K562 (cell line): ENCODE results near the gene GLYATL3. TPM values are rescaled to one million over a fixed set of nuclear protein-coding genes. Genes with fewer than 3 reads are reported as not detected.

Experiments used
- ATAC-seq: fragments of 200-7000 bp; cut with Tn5 transposase; 3 replicates; pipeline ENCODE4 v1.9.1; 2020; ENCODE audit warnings: moderate library complexity
- BruUV-seq: library from RNA; stranded (reverse); fragments of 400-500 nt; replicated peaks from 2 replicates; lab custom pipeline; 2021; lab: Mats Ljungman, UMichigan
- CTCF ChIA-PET: fragments of 300-600 bp; formaldehyde crosslinking; extraction: SDS; loops from one replicate; lab custom pipeline; 2021; ENCODE audit warnings: low intra/inter-chr PET ratio; lab: Yijun Ruan, JAX
- POLR2A ChIA-PET: fragments of 300-600, 350-650 bp; sonication (Branson Sonifier 250); formaldehyde crosslinking; extraction: SDS; loops from one replicate; lab custom pipeline; 2021; ENCODE audit warnings: antibody characterized with exemption, inconsistent platforms; lab: Yijun Ruan, JAX
- DNase-seq, 4 experiments: peaks; one replicate each; pipeline versions ENCODE4 v3.0.0 to v3.0.0-alpha.2; 2011 to 2018; ENCODE audit warnings: low spot score in 3 of 4, mixed read lengths in 3 of 4; ENCODE audit errors: extremely low read depth in 1 of 4
- FAIRE-seq: peaks from 2 replicates; lab custom pipeline; 2011; peaks lifted over from hg19 to GRCh38; lab: Jason Lieb, UNC
- H2AFZ ChIP-seq: 2 replicates; pipeline ENCODE4 v1.6.0; 2011; ENCODE audit warnings: low read depth, low read length, control low read depth, inconsistent platforms
- H3K27ac ChIP-seq: fragments of 200-600 bp; 3 replicates; pipeline ENCODE4 v1.8.0; 2011; ENCODE audit warnings: low read depth, mild to moderate bottlenecking, control low read depth, inconsistent platforms, low read length, moderate library complexity, mixed read lengths; ENCODE audit errors: extremely low read depth
- H3K27me3 ChIP-seq, 2 experiments: fragments of 300-600 bp in 1 of 2; 2 replicates in 1 of 2; 3 replicates in 1 of 2; pipeline versions ENCODE4 v1.6.0 to v1.8.0; 2011; ENCODE audit warnings: inconsistent platforms in 2 of 2, low read length in 2 of 2, mild to moderate bottlenecking in 1 of 2, mixed read lengths in 1 of 2, moderate library complexity in 1 of 2; ENCODE audit not compliant: control insufficient read depth in 2 of 2, insufficient read depth in 2 of 2
- H3K36me3 ChIP-seq: fragments of 300-600 bp; 3 replicates; pipeline ENCODE4 v1.8.0; 2011; ENCODE audit warnings: mild to moderate bottlenecking, low read length, inconsistent platforms; ENCODE audit not compliant: control insufficient read depth, insufficient read depth
- H3K4me1 ChIP-seq, 2 experiments: fragments of 200-600 bp in 1 of 2; replicated peaks in 1 of 2; 2 replicates in 1 of 2; 3 replicates in 1 of 2; pipeline versions ENCODE4 v1.5.1 to v1.8.0; 2011; ENCODE audit warnings: inconsistent platforms in 2 of 2, low read length in 2 of 2, mild to moderate bottlenecking in 1 of 2, mixed read lengths in 1 of 2, moderate library complexity in 1 of 2; ENCODE audit not compliant: control insufficient read depth in 2 of 2, insufficient read depth in 2 of 2
- H3K4me2 ChIP-seq: 2 replicates; pipeline ENCODE4 v1.6.1; 2011; ENCODE audit warnings: low read length, control low read depth, inconsistent platforms, mixed read lengths; ENCODE audit not compliant: insufficient read depth
- H3K4me3 ChIP-seq: fragments of 200-600 bp; sonication (generic), shearing (Covaris generic); 2 replicates; pipeline ENCODE4 v1.5.1; 2016; ENCODE audit warnings: control low read depth, inconsistent platforms
- H3K79me2 ChIP-seq: fragments of 200-600 bp; 3 replicates; pipeline ENCODE4 v1.8.0; 2011; ENCODE audit warnings: low read length, inconsistent platforms; ENCODE audit not compliant: control insufficient read depth, insufficient read depth
- H3K9ac ChIP-seq, 2 experiments: 2 replicates each; pipeline versions ENCODE4 v1.6.0 to v1.6.1; 2011; ENCODE audit warnings: low read depth in 2 of 2, low read length in 2 of 2, control low read depth in 1 of 2, inconsistent platforms in 1 of 2, mild to moderate bottlenecking in 1 of 2, mixed read lengths in 1 of 2; ENCODE audit not compliant: insufficient read depth in 1 of 2
- H3K9me1 ChIP-seq: one replicate; pipeline ENCODE4 v1.6.0; 2011; ENCODE audit warnings: inconsistent platforms, mild to moderate bottlenecking, low read length, moderate library complexity; ENCODE audit not compliant: control insufficient read depth, insufficient read depth
- H3K9me3 ChIP-seq: replicated peaks from 2 replicates; pipeline ENCODE4 v1.5.1; 2011; ENCODE audit warnings: low read depth, low read length, inconsistent platforms; ENCODE audit not compliant: control insufficient read depth, insufficient read depth
- H4K20me1 ChIP-seq: replicated peaks from 2 replicates; pipeline ENCODE4 v1.6.1; 2011; ENCODE audit warnings: low read length, inconsistent platforms, mixed read lengths; ENCODE audit not compliant: control insufficient read depth, insufficient read depth
- ATF3 ChIP-seq, 2 experiments: fragments of 450-650 bp in 1 of 2; sonication (generic) in 1 of 2; formaldehyde crosslinking in 1 of 2; IDR thresholded peaks in 1 of 2; conservative IDR thresholded peaks in 1 of 2; 2 replicates each; pipeline versions ENCODE4 v1.6.1 to v1.8.1; 2016 to 2023; ENCODE audit warnings: mild to moderate bottlenecking in 2 of 2, moderate library complexity in 2 of 2, inconsistent platforms in 1 of 2, missing genetic modification reagents in 1 of 2
- ZNF316 ChIP-seq: fragments of 450-650 bp; IDR thresholded peaks from 2 replicates; pipeline ENCODE4 v1.6.1; 2016
- WGBS: fragments of 100-300 bp; shearing (Covaris generic); methylation state at CpG from one replicate; pipeline ENCODE4 v1.1.6; 2016; ENCODE audit warnings: low coverage, mixed read lengths; ENCODE audit not compliant: insufficient coverage; ENCODE audit errors: missing lambda C conversion rate; 5-methylcytosine and 5-hydroxymethylcytosine counted together
- in situ Hi-C: fragments of 300-500 bp; cut with MboI; formaldehyde crosslinking; loops from 4 replicates; pipeline ENCODE4 v1.15.0; 2018; ENCODE audit warnings: inconsistent platforms, mixed read lengths
- intact Hi-C: fragments of 100-400 bp; cut with micrococcal nuclease; formaldehyde crosslinking; loops from 2 replicates; pipeline ENCODE4 v1.14.2; 2022
- polyA plus RNA-seq, 8 experiments: library from polyadenylated mRNA; depleted of rRNA in 4 of 8; stranded (reverse) in 5 of 8; unstranded in 3 of 8; fragments of >200 nt; fragmentation: Nextera tagmentation in 2 of 8; fragmentation: Illumina TruSeq in 1 of 8; extraction: Ambion mirVana in 2 of 8; extraction: Trizol in 1 of 8; gene quantifications; 2 replicates each; pipeline versions ENCODE4 v1.2.1 to v1.2.3, GENCODE V29; 2011 to 2014; ENCODE audit warnings: inconsistent platforms in 1 of 8, missing spikeins in 1 of 8
- total RNA-seq, 7 experiments: library from RNA; depleted of rRNA in 6 of 7; stranded (reverse); fragments of >200 nt in 6 of 7; fragmentation: Illumina TruSeq in 2 of 7; extraction: Trizol in 2 of 7; gene quantifications; 2 replicates each; pipeline versions ENCODE4 v1.2.1 to v1.2.3, GENCODE V29; 2011 to 2021; ENCODE audit warnings: low replicate concordance in 1 of 7
- TF ChIP-seq, protein P1 (sequence below): fragments of 250-450 bp; sonication (Bioruptor Pico); IDR thresholded peaks from 2 replicates; pipeline ENCODE4 v1.5.0; 2021

The GLYATL3 gene
- total and polyA plus RNA-seq, 9 of the 15 experiments (the other 6 are each of a cell fraction or from before 2014, with no cell fraction given): not detected

GRCh38 chr6:49516147-49516505 lies 16.4 kb downstream of the GLYATL3 start:
- Histone ChIP-seq H4K20me1 (no peaks in the 10 kb centered on the region), H3K79me2 (no peaks in the 10 kb centered on the region), H3K9me3 (no peaks in the 10 kb centered on the region), H3K9me1 (no peaks in the 10 kb centered on the region), H3K27me3 (no peaks in the 10 kb centered on the region), H3K4me2 (no peak overlapping the region), H3K4me3 (no peak overlapping the region), H3K27ac (no peak overlapping the region), H2AFZ (peak overlapping the region; percentile 46), H3K4me1 (no peaks in the 10 kb centered on the region), H3K36me3 (no peaks in the 10 kb centered on the region), H3K9ac (no peak overlapping the region)
- DNase-seq: no peak
- intact Hi-C loops: no loop called here
- in situ Hi-C loops: no loop called here
- no peak for FAIRE-seq
- no peak for TF ChIP-seq ZNF316
- 0 out of 2 replicates have a peak, but pooled peaks have one; percentile 18 for TF ChIP-seq ATF3 (IDR thresholded peaks at IDR 0.05)
- TF ChIP-seq ATF3 (CRISPR knock-in tag; conservative IDR thresholded peaks at IDR 0.05): no peak
- TF ChIP-seq, protein P1, sequence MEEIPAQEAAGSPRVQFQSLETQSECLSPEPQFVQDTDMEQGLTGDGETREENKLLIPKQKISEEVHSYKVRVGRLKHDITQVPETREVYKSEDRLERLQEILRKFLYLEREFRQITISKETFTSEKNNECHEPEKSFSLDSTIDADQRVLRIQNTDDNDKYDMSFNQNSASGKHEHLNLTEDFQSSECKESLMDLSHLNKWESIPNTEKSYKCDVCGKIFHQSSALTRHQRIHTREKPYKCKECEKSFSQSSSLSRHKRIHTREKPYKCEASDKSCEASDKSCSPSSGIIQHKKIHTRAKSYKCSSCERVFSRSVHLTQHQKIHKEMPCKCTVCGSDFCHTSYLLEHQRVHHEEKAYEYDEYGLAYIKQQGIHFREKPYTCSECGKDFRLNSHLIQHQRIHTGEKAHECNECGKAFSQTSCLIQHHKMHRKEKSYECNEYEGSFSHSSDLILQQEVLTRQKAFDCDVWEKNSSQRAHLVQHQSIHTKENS: no peak
- ATAC-seq: no peak
- WGBS: 19% methylated on average over 4 of the region's 4 CpGs
- POLR2A ChIA-PET: interaction anchor here (0.9 kb wide), 1 partner anchor 9 kb away, joined by 3 read pairs; no protein-coding TSS in a partner anchor
- no TSS peak for BruUV-seq
- CTCF ChIA-PET: no interaction called here
